ENCODE measurements around the gene KDM4B.

The KDM4B gene

DNA sequence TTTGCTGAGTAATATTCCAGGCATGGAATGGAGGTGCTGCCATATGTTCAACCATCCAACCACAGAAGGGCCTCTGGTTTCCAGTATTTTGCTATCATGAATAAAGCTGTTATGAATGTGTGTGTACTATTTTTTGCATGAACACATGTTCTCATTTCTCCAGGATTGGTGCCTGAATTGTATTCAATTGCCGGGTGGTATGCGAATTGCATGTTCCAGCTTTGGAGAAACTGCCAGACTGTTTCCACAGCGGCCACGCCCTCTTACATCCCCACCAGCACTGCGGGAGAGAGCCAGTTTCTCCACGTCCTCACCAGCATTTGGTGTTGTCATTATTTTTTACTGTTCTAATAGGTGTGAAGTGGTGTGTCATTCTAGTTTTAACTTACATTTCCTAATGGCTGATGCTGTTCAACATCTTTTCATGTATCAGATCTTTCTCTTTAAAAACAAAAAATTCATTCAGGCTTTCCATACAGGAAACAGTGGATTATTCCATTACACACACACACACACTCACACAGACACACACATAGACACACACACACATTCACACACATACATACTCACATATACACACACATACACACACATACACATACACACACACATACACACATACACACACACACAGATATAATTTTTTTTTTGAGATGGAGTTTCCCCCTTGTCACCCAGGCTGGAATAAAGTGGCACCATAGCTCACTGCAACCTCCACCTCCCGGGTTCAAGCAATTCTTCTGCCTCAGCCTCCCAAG is 217.6 kb downstream of the KDM4B start:
- Histone ChIP-seq H3K4me3 (ENCODE audit: low read depth in 1 of 2, low read length in 2 of 2) (no peak overlapping the region), H3K27ac (ENCODE audit: low read length) (no peak overlapping the region), H3K9me3 (ENCODE audit: insufficient read depth, low read length, severe bottlenecking) (no peaks in the 10 kb centered on the region), H3K79me2 (ENCODE audit: insufficient read depth, low read length) (no peaks in the 10 kb centered on the region), H3K4me2 (ENCODE audit: insufficient read depth, low read length) (no peak overlapping the region), H3K27me3 (ENCODE audit: insufficient read depth, low read length, poor library complexity) (no peaks in the 10 kb centered on the region), H3K36me3 (ENCODE audit: insufficient read depth, low read length) (no peaks in the 10 kb centered on the region), H3K4me1 (ENCODE audit: insufficient read depth, low read length) (no peaks in the 10 kb centered on the region), H2AFZ (ENCODE audit: low read depth, low read length) (no peak overlapping the region), H4K20me1 (ENCODE audit: insufficient read depth, low read length) (no peaks in the 10 kb centered on the region), H3K9ac (ENCODE audit: low read depth, low read length) (no peak overlapping the region)
- ATAC-seq (ENCODE audit: insufficient read depth, low read depth) (no peak), DNase-seq (no peak)
- TF ChIP-seq CTCF (IDR thresholded peaks at IDR 0.05; ENCODE audit: borderline replicate concordance, extremely low read depth, low read length, poor library complexity, severe bottlenecking) = no peak
- no peak for TF ChIP-seq EZH2 (IDR thresholded peaks at IDR 0.05; ENCODE audit: borderline replicate concordance, low read depth, low read length, severe bottlenecking)

- no peak overlapping the region for H3K4me3 ChIP-seq (ENCODE audit: low read depth in 1 of 2, low read length in 2 of 2)
These were observed 219.8 kb downstream of the KDM4B start for GRCh38 chr19:5188548-5189317.

GRCh38 chr19:5189318-5189607 is 220.3 kb downstream of the KDM4B start:
- Histone ChIP-seq H3K27me3 (ENCODE audit: insufficient read depth, low read length, poor library complexity) (no peaks in the 10 kb centered on the region), H3K4me3 (ENCODE audit: low read depth in 1 of 2, low read length in 2 of 2) (no peak overlapping the region), H3K9me3 (ENCODE audit: insufficient read depth, low read length, severe bottlenecking) (no peaks in the 10 kb centered on the region), H3K27ac (ENCODE audit: low read length) (no peak overlapping the region), H4K20me1 (ENCODE audit: insufficient read depth, low read length) (no peaks in the 10 kb centered on the region), H3K9ac (ENCODE audit: low read depth, low read length) (no peak overlapping the region), H2AFZ (ENCODE audit: low read depth, low read length) (no peak overlapping the region), H3K79me2 (ENCODE audit: insufficient read depth, low read length) (no peaks in the 10 kb centered on the region), H3K4me1 (ENCODE audit: insufficient read depth, low read length) (no peaks in the 10 kb centered on the region), H3K4me2 (ENCODE audit: insufficient read depth, low read length) (no peak overlapping the region), H3K36me3 (ENCODE audit: insufficient read depth, low read length) (no peaks in the 10 kb centered on the region)
- ATAC-seq (ENCODE audit: insufficient read depth, low read depth) (no peak), DNase-seq (no peak)
- TF ChIP-seq EZH2 (IDR thresholded peaks at IDR 0.05; ENCODE audit: borderline replicate concordance, low read depth, low read length, severe bottlenecking) (no peak), CTCF (IDR thresholded peaks at IDR 0.05; ENCODE audit: borderline replicate concordance, extremely low read depth, low read length, poor library complexity, severe bottlenecking) (no peak)

More at GRCh38 chr19:5188548-5189317, 219.8 kb downstream of the KDM4B start:
- TF ChIP-seq EZH2 (IDR thresholded peaks at IDR 0.05; ENCODE audit: borderline replicate concordance, low read depth, low read length, severe bottlenecking) (no peak), CTCF (IDR thresholded peaks at IDR 0.05; ENCODE audit: borderline replicate concordance, extremely low read depth, low read length, poor library complexity, severe bottlenecking) (no peak)
- ATAC-seq (ENCODE audit: insufficient read depth, low read depth) (no peak), DNase-seq (no peak)
- Histone ChIP-seq H3K4me1 (ENCODE audit: insufficient read depth, low read length) (no peaks in the 10 kb centered on the region), H3K9me3 (ENCODE audit: insufficient read depth, low read length, severe bottlenecking) (no peaks in the 10 kb centered on the region), H3K9ac (ENCODE audit: low read depth, low read length) (no peak overlapping the region), H3K4me2 (ENCODE audit: insufficient read depth, low read length) (no peak overlapping the region), H2AFZ (ENCODE audit: low read depth, low read length) (no peak overlapping the region), H3K79me2 (ENCODE audit: insufficient read depth, low read length) (no peaks in the 10 kb centered on the region), H3K27me3 (ENCODE audit: insufficient read depth, low read length, poor library complexity) (no peaks in the 10 kb centered on the region), H3K27ac (ENCODE audit: low read length) (no peak overlapping the region), H4K20me1 (ENCODE audit: insufficient read depth, low read length) (no peaks in the 10 kb centered on the region), H3K36me3 (ENCODE audit: insufficient read depth, low read length) (no peaks in the 10 kb centered on the region)

Measured in DND-41 (cell line).